Stimulated activated CD8-positive, alpha-beta memory T cell treated with anti-CD3 and anti-CD28 coated beads, Interleukin-12 subunit alpha, Interleukin-12 subunit beta, amount 100 ng/mL, for 24 hours (primary cell): ENCODE measurements around the gene SLC9A2.

ENCODE experiments used
- DNase-seq: peaks from one replicate; pipeline ENCODE4 v3.0.0-alpha.2; 2020; ENCODE audit errors: extremely low read depth

The SLC9A2 gene

GRCh38 chr2:102674836-102675235 is 55.5 kb downstream of the SLC9A2 start:
- no peak for DNase-seq

GRCh38 chr2:102677244-102678215 is 58.2 kb downstream of the SLC9A2 start:
- DNase-seq: no peak

- no peak for DNase-seq
Observed at GRCh38 chr2:102678442-102678841, 59.1 kb downstream of the SLC9A2 start.

GRCh38 chr2:102686479-102687439 is 67.4 kb downstream of the SLC9A2 start:
- DNase-seq: no peak

GRCh38 chr2:102690012-102690411 is 70.7 kb downstream of the SLC9A2 start:
- no peak for DNase-seq

GRCh38 chr2:102696463-102696862 is 77.1 kb downstream of the SLC9A2 start:
- DNase-seq: no peak

GRCh38 chr2:102698369-102699111 is 79.2 kb downstream of the SLC9A2 start:
- no peak for DNase-seq

GRCh38 chr2:102703305-102703704 is 84.0 kb downstream of the SLC9A2 start:
- DNase-seq: no peak

- no peak for DNase-seq
Observed at GRCh38 chr2:102703748-102704147, 84.4 kb downstream of the SLC9A2 start.

- DNase-seq: no peak
Observed at GRCh38 chr2:102704531-102704930, 85.2 kb downstream of the SLC9A2 start.

GRCh38 chr2:102707796-102708695 is 88.7 kb downstream of the SLC9A2 start:
- DNase-seq: no peak

GRCh38 chr2:102708847-102709559 is 89.7 kb downstream of the SLC9A2 start:
- no peak for DNase-seq

- DNase-seq: no peak
Observed at GRCh38 chr2:102717308-102718018, 98.1 kb downstream of the SLC9A2 start.

GRCh38 chr2:102718387-102719316 is 99.3 kb downstream of the SLC9A2 start:
- no peak for DNase-seq

GRCh38 chr2:102724016-102724490 is 104.7 kb downstream of the SLC9A2 start:
- no peak for DNase-seq

- no peak for DNase-seq
Observed at GRCh38 chr2:102724553-102724952, 105.2 kb downstream of the SLC9A2 start.

GRCh38 chr2:102726128-102727087 is 107.1 kb downstream of the SLC9A2 start:
- no peak for DNase-seq
